ENCODE measurements around the gene MRTFA. TPM values are rescaled to one million over a fixed set of nuclear protein-coding genes. Genes with fewer than 3 reads are reported as not detected.
"Not testable (repeated sequence)": the region's sequence is repeated elsewhere in the genome, so short reads cannot be mapped to it uniquely, and the experiment has no call there.

MRTFA gene
- total RNA-seq, 2 donors from 2014 or later: 71.0 to 104 TPM

GRCh38 chr22:40541300-40541699 is 95.2 kb downstream of the MRTFA start:
- TF ChIP-seq POLR2A (IDR thresholded peaks at IDR 0.05) (no peak), POLR2AphosphoS5 (IDR thresholded peaks at IDR 0.05) (no peak), CTCF (IDR thresholded peaks at IDR 0.05) (no peak)
- no peaks in the 10 kb centered on the region for H3K4me1 ChIP-seq (replicated peaks)
- WGBS: 67% methylated on average over 2 of the region's 2 CpGs
- H3K27ac ChIP-seq: no peak overlapping the region
- no peaks in the 10 kb centered on the region for H3K27me3 ChIP-seq (replicated peaks; ENCODE audit: insufficient read depth)
- intact Hi-C loops (cut with DNase I): no loop called here
- H3K9me3 ChIP-seq: no peaks in the 10 kb centered on the region
- no peak overlapping the region for H3K4me3 ChIP-seq
- no peaks in the 10 kb centered on the region for H3K36me3 ChIP-seq
- DNase-seq (ENCODE audit: low spot score): no peak

GRCh38 chr22:40540265-40540664 is 96.3 kb downstream of the MRTFA start:
- H3K36me3 ChIP-seq: no peaks in the 10 kb centered on the region
- intact Hi-C loops (cut with DNase I): no loop called here
- no peaks in the 10 kb centered on the region for H3K27me3 ChIP-seq (replicated peaks; ENCODE audit: insufficient read depth)
- no peak overlapping the region for H3K27ac ChIP-seq
- 98% methylated on average over 5 of the region's 5 CpGs for WGBS
- H3K4me3 ChIP-seq: no peak overlapping the region
- no peak for DNase-seq (ENCODE audit: low spot score)
- H3K9me3 ChIP-seq: no peaks in the 10 kb centered on the region
- no peak for TF ChIP-seq POLR2A (IDR thresholded peaks at IDR 0.05)
- no peak for TF ChIP-seq CTCF (IDR thresholded peaks at IDR 0.05)
- no peak for TF ChIP-seq POLR2AphosphoS5 (IDR thresholded peaks at IDR 0.05)
- no peaks in the 10 kb centered on the region for H3K4me1 ChIP-seq (replicated peaks)

GRCh38 chr22:40536149-40536548 is 100.4 kb downstream of the MRTFA start:
- H3K36me3 ChIP-seq; H3K27ac ChIP-seq; DNase-seq (ENCODE audit: low spot score); H3K4me3 ChIP-seq; H3K9me3 ChIP-seq; intact Hi-C loops (cut with DNase I); H3K4me1 ChIP-seq (replicated peaks); H3K27me3 ChIP-seq (replicated peaks; ENCODE audit: insufficient read depth): not testable (repeated sequence)
- WGBS: 99% methylated on average over 25 of the region's 28 CpGs

GRCh38 chr22:40535642-40536041 is 100.9 kb downstream of the MRTFA start:
- no peak overlapping the region for H3K4me3 ChIP-seq
- intact Hi-C loops (cut with DNase I): no loop called here
- H3K4me1 ChIP-seq (replicated peaks): peaks cover 4% of the 10 kb centered on the region
- 67% methylated on average over 2 of the region's 2 CpGs for WGBS
- no peak for TF ChIP-seq CTCF (IDR thresholded peaks at IDR 0.05)
- TF ChIP-seq POLR2AphosphoS5 (IDR thresholded peaks at IDR 0.05): no peak
- TF ChIP-seq POLR2A (IDR thresholded peaks at IDR 0.05): no peak
- no peaks in the 10 kb centered on the region for H3K27me3 ChIP-seq (replicated peaks; ENCODE audit: insufficient read depth)
- no peaks in the 10 kb centered on the region for H3K9me3 ChIP-seq
- DNase-seq (ENCODE audit: low spot score): no peak
- H3K36me3 ChIP-seq: no peaks in the 10 kb centered on the region
- no peak overlapping the region for H3K27ac ChIP-seq

- Histone ChIP-seq H3K4me3 (no peak overlapping the region), H3K27ac (no peak overlapping the region), H3K4me1 (replicated peaks) (peaks cover 4% of the 10 kb centered on the region), H3K36me3 (no peaks in the 10 kb centered on the region), H3K9me3 (no peaks in the 10 kb centered on the region), H3K27me3 (replicated peaks; ENCODE audit: insufficient read depth) (no peaks in the 10 kb centered on the region)
- 71% methylated on average over 2 of the region's 2 CpGs for WGBS
- TF ChIP-seq POLR2AphosphoS5 (IDR thresholded peaks at IDR 0.05) (no peak), CTCF (IDR thresholded peaks at IDR 0.05) (no peak), POLR2A (IDR thresholded peaks at IDR 0.05) (no peak)
- intact Hi-C loops (cut with DNase I): no loop called here
- no peak for DNase-seq (ENCODE audit: low spot score)
These were observed 101.4 kb downstream of the MRTFA start for GRCh38 chr22:40535189-40535512.

Measured in prostate gland (tissue), 2 donors.